NB4 (cell line): ENCODE results near the gene NTNG2.

Source experiments
- DNase-seq: peaks from one replicate; pipeline ENCODE4 v3.0.0; 2010; ENCODE audit warnings: low read depth
- H3K4me3 ChIP-seq: one replicate; pipeline ENCODE4 v1.5.1; 2011; ENCODE audit warnings: mild to moderate bottlenecking, low read depth, low read length, moderate library complexity
- MYC ChIP-seq: IDR thresholded peaks from 2 replicates; pipeline ENCODE4 v1.6.1; 2011; ENCODE audit warnings: low read depth, low read length
- POLR2A ChIP-seq: IDR thresholded peaks from 2 replicates; pipeline ENCODE4 v1.6.1; 2011; ENCODE audit warnings: mild to moderate bottlenecking; ENCODE audit not compliant: insufficient read length; ENCODE audit errors: extremely low read depth
- TF ChIP-seq, protein P1 (sequence below): IDR thresholded peaks from one replicate; pipeline ENCODE4 v1.5.1; 2012; ENCODE audit warnings: low read depth, low read length
- TF ChIP-seq, protein P2 (sequence below): IDR thresholded peaks from 2 replicates; pipeline ENCODE4 v1.6.1; 2011; ENCODE audit warnings: low read depth, low read length

Gene NTNG2

DNA sequence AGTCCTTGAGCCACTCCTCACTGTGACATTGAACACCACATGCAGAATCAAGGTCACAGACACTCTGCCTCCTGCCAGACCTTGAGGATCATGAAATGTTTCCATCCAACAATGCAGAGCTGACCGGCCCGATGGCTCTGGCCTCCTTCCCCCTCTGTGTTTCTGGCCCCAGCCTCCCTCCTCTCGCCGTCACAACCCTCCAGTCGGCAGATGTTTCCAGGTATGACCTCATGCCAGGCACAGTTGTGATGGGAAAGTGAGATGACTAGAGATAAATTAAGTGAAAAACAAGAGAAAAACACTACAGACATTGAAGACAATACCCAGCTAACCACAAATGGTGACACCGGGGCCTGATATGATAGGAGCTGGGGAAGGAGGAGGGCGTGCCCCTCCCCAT, 9.8 kb downstream of the NTNG2 start:
- H3K4me3 ChIP-seq = no peak overlapping the region
- TF ChIP-seq, protein P1, sequence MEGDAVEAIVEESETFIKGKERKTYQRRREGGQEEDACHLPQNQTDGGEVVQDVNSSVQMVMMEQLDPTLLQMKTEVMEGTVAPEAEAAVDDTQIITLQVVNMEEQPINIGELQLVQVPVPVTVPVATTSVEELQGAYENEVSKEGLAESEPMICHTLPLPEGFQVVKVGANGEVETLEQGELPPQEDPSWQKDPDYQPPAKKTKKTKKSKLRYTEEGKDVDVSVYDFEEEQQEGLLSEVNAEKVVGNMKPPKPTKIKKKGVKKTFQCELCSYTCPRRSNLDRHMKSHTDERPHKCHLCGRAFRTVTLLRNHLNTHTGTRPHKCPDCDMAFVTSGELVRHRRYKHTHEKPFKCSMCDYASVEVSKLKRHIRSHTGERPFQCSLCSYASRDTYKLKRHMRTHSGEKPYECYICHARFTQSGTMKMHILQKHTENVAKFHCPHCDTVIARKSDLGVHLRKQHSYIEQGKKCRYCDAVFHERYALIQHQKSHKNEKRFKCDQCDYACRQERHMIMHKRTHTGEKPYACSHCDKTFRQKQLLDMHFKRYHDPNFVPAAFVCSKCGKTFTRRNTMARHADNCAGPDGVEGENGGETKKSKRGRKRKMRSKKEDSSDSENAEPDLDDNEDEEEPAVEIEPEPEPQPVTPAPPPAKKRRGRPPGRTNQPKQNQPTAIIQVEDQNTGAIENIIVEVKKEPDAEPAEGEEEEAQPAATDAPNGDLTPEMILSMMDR = no peak
- TF ChIP-seq POLR2A (no peak), MYC (no peak)
- TF ChIP-seq, protein P2, sequence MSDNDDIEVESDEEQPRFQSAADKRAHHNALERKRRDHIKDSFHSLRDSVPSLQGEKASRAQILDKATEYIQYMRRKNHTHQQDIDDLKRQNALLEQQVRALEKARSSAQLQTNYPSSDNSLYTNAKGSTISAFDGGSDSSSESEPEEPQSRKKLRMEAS = no peak
- DNase-seq = no peak

DNA sequence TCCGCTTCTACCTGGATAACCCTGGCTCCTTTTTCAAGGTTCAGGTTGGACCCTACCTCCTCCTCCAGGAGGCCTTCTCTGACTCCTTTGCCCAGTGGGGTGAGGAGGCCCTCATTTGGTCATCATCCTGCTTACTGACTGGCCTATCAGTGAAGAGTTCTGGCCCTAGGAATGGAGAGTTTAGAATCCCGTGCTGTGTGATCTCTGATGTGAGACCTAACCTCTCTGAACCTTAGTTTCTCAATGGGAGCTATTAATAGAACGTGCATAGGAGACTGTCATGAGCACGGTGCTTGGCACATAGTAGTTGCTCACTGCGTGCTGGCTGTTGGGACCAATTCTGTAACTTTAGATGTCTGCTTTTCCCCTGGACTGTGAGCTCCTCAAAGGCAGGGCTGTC, 10.3 kb downstream of the NTNG2 start:
- H3K4me3 ChIP-seq = no peak overlapping the region
- no peak for DNase-seq
- TF ChIP-seq, protein P2 = no peak
- no peak for TF ChIP-seq POLR2A
- TF ChIP-seq, protein P1 = no peak
- no peak for TF ChIP-seq MYC

DNA sequence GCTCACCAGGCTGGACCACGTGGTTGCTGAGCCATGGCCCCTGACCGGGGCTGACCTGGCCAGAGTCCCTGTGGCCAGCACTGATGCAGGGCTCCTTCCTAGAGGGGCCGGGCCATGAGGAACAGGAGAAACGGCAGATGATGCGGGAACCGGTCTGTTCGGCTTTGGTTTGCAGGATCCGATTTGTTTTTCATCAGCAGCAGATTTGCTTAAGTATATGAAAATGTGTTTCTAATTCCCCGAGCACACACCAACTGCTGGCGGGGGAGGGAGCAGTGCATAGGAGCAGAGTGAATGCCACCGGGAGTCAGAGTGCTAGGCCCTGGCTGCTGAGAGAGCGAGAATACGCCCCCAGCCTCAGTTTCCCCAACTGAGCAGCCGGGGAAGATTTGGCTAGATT, 13.6 kb downstream of the NTNG2 start:
- TF ChIP-seq, protein P2 = no peak
- no peak for TF ChIP-seq MYC
- TF ChIP-seq POLR2A = no peak
- TF ChIP-seq, protein P1 = no peak
- H3K4me3 ChIP-seq = no peak overlapping the region
- no peak for DNase-seq

DNA sequence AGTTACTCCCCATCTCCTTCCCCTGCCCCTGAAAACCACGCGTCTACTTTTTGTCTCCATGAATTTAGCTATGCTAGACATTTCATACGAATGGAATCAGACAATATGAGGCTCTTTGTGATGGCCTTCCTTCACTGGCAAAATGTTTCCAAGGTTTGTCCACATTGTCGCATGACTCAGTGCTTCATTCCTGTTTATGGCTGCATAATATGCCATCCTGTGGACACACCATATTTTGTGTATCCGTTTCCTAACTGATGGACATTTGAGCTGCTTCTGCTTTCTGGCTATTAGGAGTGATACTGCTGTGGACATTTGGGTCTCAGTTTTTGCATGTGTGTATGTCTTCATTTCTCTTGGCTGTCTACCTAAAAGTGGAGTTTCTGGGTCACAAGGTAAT, 14.5 kb downstream of the NTNG2 start:
- TF ChIP-seq, protein P1 = no peak
- TF ChIP-seq, protein P2 = no peak
- TF ChIP-seq MYC (no peak), POLR2A (no peak)
- DNase-seq = no peak
- no peak overlapping the region for H3K4me3 ChIP-seq

DNA sequence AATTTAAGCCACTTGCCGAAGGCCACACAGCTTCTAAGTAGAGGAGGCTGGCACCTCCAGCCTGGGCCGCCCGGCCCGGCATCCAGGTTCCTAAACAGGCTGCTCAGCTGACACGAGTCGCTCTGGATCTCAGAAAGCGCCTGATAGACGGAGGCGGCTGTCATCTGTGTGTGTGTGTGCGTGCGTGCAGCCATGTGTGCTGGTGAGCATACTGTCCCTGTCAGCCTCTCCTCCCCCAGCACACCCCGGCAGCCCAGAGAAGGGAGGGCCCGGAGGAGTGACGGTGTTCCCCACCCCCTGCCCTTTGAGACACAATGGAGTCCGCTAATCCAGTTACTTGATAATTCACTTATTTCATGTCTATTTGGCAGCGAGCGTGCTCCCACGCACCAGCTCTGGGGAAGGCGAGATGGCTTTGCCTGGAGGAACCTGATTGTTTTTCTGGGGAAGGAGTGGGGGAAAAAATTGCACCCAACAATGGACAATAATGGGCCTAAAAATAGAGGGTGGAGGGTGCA, 20.0 kb downstream of the NTNG2 start:
- TF ChIP-seq MYC (no peak), POLR2A (no peak)
- TF ChIP-seq, protein P1 = no peak
- TF ChIP-seq, protein P2 = no peak
- no peak for DNase-seq
- no peak overlapping the region for H3K4me3 ChIP-seq
